GM23338 (cell line): ENCODE data around the gene CCDC169. TPM values are rescaled to one million over a fixed set of nuclear protein-coding genes. Genes with fewer than 3 reads are reported as not detected.

Source experiments
- EZH2phosphoT487 ChIP-seq: fragments of 200-600 bp; sonication (generic); IDR thresholded peaks from one replicate; pipeline ENCODE4 v1.8.1; 2018; ENCODE audit warnings: antibody characterized with exemption; ENCODE audit not compliant: unreplicated experiment
- JUNB ChIP-seq: IDR thresholded peaks from one replicate; pipeline ENCODE4 v1.6.1; 2016; ENCODE audit warnings: antibody characterized with exemption; ENCODE audit not compliant: unreplicated experiment
- NANOG ChIP-seq: IDR thresholded peaks from 2 replicates; pipeline ENCODE4 v1.6.1; 2016; ENCODE audit warnings: antibody characterized with exemption, borderline replicate concordance
- POLR2AphosphoS5 ChIP-seq: IDR thresholded peaks from 2 replicates; pipeline ENCODE4 v1.6.1; 2016; ENCODE audit warnings: antibody characterized with exemption, low read depth
- ZNF114 ChIP-seq: fragments of 250-450 bp; sonication (Bioruptor Pico); IDR thresholded peaks from 2 replicates; pipeline ENCODE4 v1.5.0; 2020; ENCODE audit warnings: mild to moderate bottlenecking, moderate library complexity
- ZNF331 ChIP-seq: fragments of 250-450 bp; sonication (Bioruptor Pico); IDR thresholded peaks from 2 replicates; pipeline ENCODE4 v1.5.0; 2020; ENCODE audit warnings: low read depth, mild to moderate bottlenecking, moderate library complexity
- polyA plus RNA-seq: library from polyadenylated mRNA; unstranded; fragments of >200 nt; fragmentation: Nextera tagmentation; extraction: Ambion mirVana; gene quantifications from 2 replicates; pipeline ENCODE4 v1.2.1, GENCODE V29; 2016
- total RNA-seq: library from RNA; depleted of rRNA; stranded (reverse); fragments of >200 nt; shearing (Covaris generic); gene quantifications from 2 replicates; pipeline ENCODE4 v1.2.3, GENCODE V29; 2014
- TF ChIP-seq, protein P1 (sequence below): fragments of 250-450 bp; sonication (Bioruptor Pico); IDR thresholded peaks from 2 replicates; pipeline ENCODE4 v1.5.0; 2020; ENCODE audit warnings: mild to moderate bottlenecking, moderate library complexity
- TF ChIP-seq, protein P2 (sequence below), 2 experiments: fragments of 200-600 bp in 1 of 2; sonication (generic) in 1 of 2; conservative IDR thresholded peaks; 2 replicates each; pipeline versions ENCODE4 v1.5.1 to v1.6.1; 2016 to 2017; ENCODE audit warnings: antibody characterized with exemption in 2 of 2, low read depth in 2 of 2, mild to moderate bottlenecking in 2 of 2, moderate library complexity in 1 of 2
- TF ChIP-seq, protein P3 (sequence below): IDR thresholded peaks from 2 replicates; pipeline ENCODE4 v1.6.1; 2016; ENCODE audit warnings: antibody characterized with exemption

The CCDC169 gene
- total and polyA plus RNA-seq, 2 experiments from 2014 or later, result 48.5 to 61.2 TPM

DNA sequence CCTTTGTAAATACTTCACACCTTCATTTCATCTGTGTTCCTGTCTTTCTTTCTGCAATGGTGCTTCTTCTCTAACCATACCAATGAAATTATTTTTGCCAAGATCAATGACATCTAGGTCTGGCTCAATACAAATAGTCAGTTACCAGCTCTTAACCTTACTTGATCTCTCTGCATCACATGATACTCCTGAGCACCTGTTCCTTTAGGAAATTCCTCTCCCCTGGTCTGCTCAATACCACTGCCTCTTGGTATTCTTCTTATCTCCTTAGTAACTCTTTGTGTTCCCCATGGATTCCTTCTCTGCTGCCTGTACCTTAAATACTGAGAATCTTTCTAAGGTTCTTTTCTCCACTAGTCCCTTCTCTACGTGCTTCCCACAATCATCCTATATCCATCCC, 109.2 kb downstream of the CCDC169 start (continued):
- TF ChIP-seq, protein P1, sequence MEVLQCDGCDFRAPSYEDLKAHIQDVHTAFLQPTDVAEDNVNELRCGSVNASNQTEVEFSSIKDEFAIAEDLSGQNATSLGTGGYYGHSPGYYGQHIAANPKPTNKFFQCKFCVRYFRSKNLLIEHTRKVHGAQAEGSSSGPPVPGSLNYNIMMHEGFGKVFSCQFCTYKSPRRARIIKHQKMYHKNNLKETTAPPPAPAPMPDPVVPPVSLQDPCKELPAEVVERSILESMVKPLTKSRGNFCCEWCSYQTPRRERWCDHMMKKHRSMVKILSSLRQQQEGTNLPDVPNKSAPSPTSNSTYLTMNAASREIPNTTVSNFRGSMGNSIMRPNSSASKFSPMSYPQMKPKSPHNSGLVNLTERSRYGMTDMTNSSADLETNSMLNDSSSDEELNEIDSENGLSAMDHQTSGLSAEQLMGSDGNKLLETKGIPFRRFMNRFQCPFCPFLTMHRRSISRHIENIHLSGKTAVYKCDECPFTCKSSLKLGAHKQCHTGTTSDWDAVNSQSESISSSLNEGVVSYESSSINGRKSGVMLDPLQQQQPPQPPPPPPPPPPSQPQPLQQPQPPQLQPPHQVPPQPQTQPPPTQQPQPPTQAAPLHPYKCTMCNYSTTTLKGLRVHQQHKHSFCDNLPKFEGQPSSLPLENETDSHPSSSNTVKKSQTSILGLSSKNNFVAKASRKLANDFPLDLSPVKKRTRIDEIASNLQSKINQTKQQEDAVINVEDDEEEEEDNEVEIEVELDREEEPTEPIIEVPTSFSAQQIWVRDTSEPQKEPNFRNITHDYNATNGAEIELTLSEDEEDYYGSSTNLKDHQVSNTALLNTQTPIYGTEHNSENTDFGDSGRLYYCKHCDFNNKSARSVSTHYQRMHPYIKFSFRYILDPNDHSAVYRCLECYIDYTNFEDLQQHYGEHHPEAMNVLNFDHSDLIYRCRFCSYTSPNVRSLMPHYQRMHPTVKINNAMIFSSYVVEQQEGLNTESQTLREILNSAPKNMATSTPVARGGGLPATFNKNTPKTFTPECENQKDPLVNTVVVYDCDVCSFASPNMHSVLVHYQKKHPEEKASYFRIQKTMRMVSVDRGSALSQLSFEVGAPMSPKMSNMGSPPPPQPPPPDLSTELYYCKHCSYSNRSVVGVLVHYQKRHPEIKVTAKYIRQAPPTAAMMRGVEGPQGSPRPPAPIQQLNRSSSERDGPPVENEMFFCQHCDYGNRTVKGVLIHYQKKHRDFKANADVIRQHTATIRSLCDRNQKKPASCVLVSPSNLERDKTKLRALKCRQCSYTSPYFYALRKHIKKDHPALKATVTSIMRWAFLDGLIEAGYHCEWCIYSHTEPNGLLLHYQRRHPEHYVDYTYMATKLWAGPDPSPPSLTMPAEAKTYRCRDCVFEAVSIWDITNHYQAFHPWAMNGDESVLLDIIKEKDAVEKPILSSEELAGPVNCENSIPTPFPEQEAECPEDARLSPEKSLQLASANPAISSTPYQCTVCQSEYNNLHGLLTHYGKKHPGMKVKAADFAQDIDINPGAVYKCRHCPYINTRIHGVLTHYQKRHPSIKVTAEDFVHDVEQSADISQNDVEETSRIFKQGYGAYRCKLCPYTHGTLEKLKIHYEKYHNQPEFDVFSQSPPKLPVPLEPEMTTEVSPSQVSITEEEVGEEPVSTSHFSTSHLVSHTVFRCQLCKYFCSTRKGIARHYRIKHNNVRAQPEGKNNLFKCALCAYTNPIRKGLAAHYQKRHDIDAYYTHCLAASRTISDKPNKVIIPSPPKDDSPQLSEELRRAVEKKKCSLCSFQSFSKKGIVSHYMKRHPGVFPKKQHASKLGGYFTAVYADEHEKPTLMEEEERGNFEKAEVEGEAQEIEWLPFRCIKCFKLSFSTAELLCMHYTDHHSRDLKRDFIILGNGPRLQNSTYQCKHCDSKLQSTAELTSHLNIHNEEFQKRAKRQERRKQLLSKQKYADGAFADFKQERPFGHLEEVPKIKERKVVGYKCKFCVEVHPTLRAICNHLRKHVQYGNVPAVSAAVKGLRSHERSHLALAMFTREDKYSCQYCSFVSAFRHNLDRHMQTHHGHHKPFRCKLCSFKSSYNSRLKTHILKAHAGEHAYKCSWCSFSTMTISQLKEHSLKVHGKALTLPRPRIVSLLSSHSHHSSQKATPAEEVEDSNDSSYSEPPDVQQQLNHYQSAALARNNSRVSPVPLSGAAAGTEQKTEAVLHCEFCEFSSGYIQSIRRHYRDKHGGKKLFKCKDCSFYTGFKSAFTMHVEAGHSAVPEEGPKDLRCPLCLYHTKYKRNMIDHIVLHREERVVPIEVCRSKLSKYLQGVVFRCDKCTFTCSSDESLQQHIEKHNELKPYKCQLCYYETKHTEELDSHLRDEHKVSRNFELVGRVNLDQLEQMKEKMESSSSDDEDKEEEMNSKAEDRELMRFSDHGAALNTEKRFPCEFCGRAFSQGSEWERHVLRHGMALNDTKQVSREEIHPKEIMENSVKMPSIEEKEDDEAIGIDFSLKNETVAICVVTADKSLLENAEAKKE (CRISPR knock-in tag), result no peak
- TF ChIP-seq POLR2AphosphoS5 (no peak), JUNB (no peak), ZNF114 (CRISPR knock-in tag) (no peak), NANOG (no peak), ZNF331 (CRISPR knock-in tag) (no peak), EZH2phosphoT487 (no peak)
- TF ChIP-seq, protein P2, sequence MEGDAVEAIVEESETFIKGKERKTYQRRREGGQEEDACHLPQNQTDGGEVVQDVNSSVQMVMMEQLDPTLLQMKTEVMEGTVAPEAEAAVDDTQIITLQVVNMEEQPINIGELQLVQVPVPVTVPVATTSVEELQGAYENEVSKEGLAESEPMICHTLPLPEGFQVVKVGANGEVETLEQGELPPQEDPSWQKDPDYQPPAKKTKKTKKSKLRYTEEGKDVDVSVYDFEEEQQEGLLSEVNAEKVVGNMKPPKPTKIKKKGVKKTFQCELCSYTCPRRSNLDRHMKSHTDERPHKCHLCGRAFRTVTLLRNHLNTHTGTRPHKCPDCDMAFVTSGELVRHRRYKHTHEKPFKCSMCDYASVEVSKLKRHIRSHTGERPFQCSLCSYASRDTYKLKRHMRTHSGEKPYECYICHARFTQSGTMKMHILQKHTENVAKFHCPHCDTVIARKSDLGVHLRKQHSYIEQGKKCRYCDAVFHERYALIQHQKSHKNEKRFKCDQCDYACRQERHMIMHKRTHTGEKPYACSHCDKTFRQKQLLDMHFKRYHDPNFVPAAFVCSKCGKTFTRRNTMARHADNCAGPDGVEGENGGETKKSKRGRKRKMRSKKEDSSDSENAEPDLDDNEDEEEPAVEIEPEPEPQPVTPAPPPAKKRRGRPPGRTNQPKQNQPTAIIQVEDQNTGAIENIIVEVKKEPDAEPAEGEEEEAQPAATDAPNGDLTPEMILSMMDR (conservative IDR thresholded peaks at IDR 0.05; ENCODE audit: low read depth in 2 of 2), result no peak
- TF ChIP-seq, protein P3, sequence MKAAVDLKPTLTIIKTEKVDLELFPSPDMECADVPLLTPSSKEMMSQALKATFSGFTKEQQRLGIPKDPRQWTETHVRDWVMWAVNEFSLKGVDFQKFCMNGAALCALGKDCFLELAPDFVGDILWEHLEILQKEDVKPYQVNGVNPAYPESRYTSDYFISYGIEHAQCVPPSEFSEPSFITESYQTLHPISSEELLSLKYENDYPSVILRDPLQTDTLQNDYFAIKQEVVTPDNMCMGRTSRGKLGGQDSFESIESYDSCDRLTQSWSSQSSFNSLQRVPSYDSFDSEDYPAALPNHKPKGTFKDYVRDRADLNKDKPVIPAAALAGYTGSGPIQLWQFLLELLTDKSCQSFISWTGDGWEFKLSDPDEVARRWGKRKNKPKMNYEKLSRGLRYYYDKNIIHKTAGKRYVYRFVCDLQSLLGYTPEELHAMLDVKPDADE, result no peak
